OCI-LY1 (cell line): Measurements from ENCODE around the gene CRTC1.

Experiments
- H2AFZ ChIP-seq: fragments of 200-600 bp; sonication (generic), shearing (Covaris generic); 2 replicates; pipeline ENCODE4 v1.6.0; 2014; ENCODE audit warnings: antibody characterized with exemption, mild to moderate bottlenecking, low read length
- H3F3A ChIP-seq: fragments of 200-600 bp; sonication (generic), shearing (Covaris generic); 2 replicates; pipeline ENCODE4 v1.6.0; 2014; ENCODE audit warnings: mild to moderate bottlenecking, antibody characterized with exemption, low read length, moderate library complexity; ENCODE audit not compliant: insufficient read depth
- H3K27ac ChIP-seq: fragments of 200-600 bp; sonication (generic); 2 replicates; pipeline ENCODE4 v1.5.1; 2014; ENCODE audit warnings: low read length, mixed run types, mild to moderate bottlenecking, low read depth; ENCODE audit not compliant: poor library complexity, severe bottlenecking
- H3K27me3 ChIP-seq: fragments of 200-600 bp; sonication (generic); 2 replicates; pipeline ENCODE4 v1.6.0; 2014; ENCODE audit warnings: antibody characterized with exemption, mild to moderate bottlenecking, low read length, moderate library complexity; ENCODE audit not compliant: insufficient read depth
- H3K36me3 ChIP-seq: fragments of 200-600 bp; sonication (generic); 2 replicates; pipeline ENCODE4 v1.6.1; 2014; ENCODE audit warnings: mild to moderate bottlenecking, antibody characterized with exemption, low read length, moderate library complexity, mixed read lengths; ENCODE audit not compliant: insufficient read depth
- H3K4me1 ChIP-seq: fragments of 200-600 bp; sonication (generic); 2 replicates; pipeline ENCODE4 v1.5.1; 2014; ENCODE audit warnings: mild to moderate bottlenecking, low read length, moderate library complexity; ENCODE audit not compliant: insufficient read depth, severe bottlenecking
- H3K4me2 ChIP-seq: fragments of 200-600 bp; sonication (generic), shearing (Covaris generic); 2 replicates; pipeline ENCODE4 v1.6.1; 2014; ENCODE audit warnings: low read length
- H3K4me3 ChIP-seq: fragments of 200-600 bp; sonication (generic); 2 replicates; pipeline ENCODE4 v1.5.1; 2014; ENCODE audit warnings: low read length, low read depth, mild to moderate bottlenecking, mixed read lengths; ENCODE audit not compliant: poor library complexity, severe bottlenecking
- H3K79me2 ChIP-seq: fragments of 200-600 bp; shearing (Covaris generic); 2 replicates; pipeline ENCODE4 v1.6.1; 2016; ENCODE audit warnings: mixed run types, low read length, mixed read lengths; ENCODE audit not compliant: insufficient read depth
- H3K9ac ChIP-seq: fragments of 200-600 bp; sonication (generic), shearing (Covaris generic); 2 replicates; pipeline ENCODE4 v1.6.1; 2014; ENCODE audit warnings: mild to moderate bottlenecking, low read length, mixed read lengths
- H3K9me2 ChIP-seq: fragments of 200-600 bp; sonication (generic), shearing (Covaris generic); 2 replicates; pipeline ENCODE4 v1.6.1; 2014; ENCODE audit warnings: low read depth, mild to moderate bottlenecking, low read length, mixed read lengths
- H3K9me3 ChIP-seq: fragments of 200-600 bp; shearing (Covaris generic); 2 replicates; pipeline ENCODE4 v1.6.1; 2014; ENCODE audit warnings: low read length, mixed read lengths
- H4K20me1 ChIP-seq: fragments of 200-600 bp; sonication (generic), shearing (Covaris generic); 2 replicates; pipeline ENCODE4 v1.6.0; 2016; ENCODE audit warnings: mild to moderate bottlenecking, low read length; ENCODE audit not compliant: insufficient read depth
- EZH2 ChIP-seq: fragments of 200-600 bp; sonication (generic), shearing (Covaris generic); IDR thresholded peaks from 2 replicates; pipeline ENCODE4 v1.8.0; 2017; ENCODE audit warnings: borderline replicate concordance, mixed run types, mild to moderate bottlenecking, antibody characterized with exemption, low read length, moderate library complexity, mixed read lengths
- TF ChIP-seq, protein P1 (sequence below): fragments of 200-600 bp; sonication (generic), shearing (Covaris generic); IDR thresholded peaks from 2 replicates; pipeline ENCODE4 v1.5.1; 2017; ENCODE audit warnings: mild to moderate bottlenecking, antibody characterized with exemption, low read length, moderate library complexity, mixed read lengths

Gene CRTC1

GRCh38 chr19:18790566-18791314 is 107.3 kb downstream of the CRTC1 start, which contains the start of gene COMP:
COMP (minus strand) TSS chr19:18791305; CDS start chr19:18791269, 36 bp downstream.
- TF ChIP-seq, protein P1, sequence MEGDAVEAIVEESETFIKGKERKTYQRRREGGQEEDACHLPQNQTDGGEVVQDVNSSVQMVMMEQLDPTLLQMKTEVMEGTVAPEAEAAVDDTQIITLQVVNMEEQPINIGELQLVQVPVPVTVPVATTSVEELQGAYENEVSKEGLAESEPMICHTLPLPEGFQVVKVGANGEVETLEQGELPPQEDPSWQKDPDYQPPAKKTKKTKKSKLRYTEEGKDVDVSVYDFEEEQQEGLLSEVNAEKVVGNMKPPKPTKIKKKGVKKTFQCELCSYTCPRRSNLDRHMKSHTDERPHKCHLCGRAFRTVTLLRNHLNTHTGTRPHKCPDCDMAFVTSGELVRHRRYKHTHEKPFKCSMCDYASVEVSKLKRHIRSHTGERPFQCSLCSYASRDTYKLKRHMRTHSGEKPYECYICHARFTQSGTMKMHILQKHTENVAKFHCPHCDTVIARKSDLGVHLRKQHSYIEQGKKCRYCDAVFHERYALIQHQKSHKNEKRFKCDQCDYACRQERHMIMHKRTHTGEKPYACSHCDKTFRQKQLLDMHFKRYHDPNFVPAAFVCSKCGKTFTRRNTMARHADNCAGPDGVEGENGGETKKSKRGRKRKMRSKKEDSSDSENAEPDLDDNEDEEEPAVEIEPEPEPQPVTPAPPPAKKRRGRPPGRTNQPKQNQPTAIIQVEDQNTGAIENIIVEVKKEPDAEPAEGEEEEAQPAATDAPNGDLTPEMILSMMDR, result no peak
- TF ChIP-seq EZH2, result no peak
- Histone ChIP-seq H3K79me2 (no peaks in the 10 kb centered on the region), H3K9ac (no peak within 1 kb of the TSS), H3K4me2 (no peak within 1 kb of the TSS), H3K9me3 (no peaks in the 10 kb centered on the region), H3K27me3 (peaks cover 7% of the 10 kb centered on the region; the same call in 1 of the 2 replicates), H3K9me2 (no peaks in the 10 kb centered on the region), H3K4me3 (no peak within 1 kb of the TSS), H3K27ac (no peak within 1 kb of the TSS), H3K36me3 (no peaks in the 10 kb centered on the region), H4K20me1 (no peaks in the 10 kb centered on the region), H3F3A (no peaks in the 10 kb centered on the region), H3K4me1 (no peaks in the 10 kb centered on the region), H2AFZ (no peak within 1 kb of the TSS)

GRCh38 chr19:18791315-18791678 is 107.8 kb downstream of the CRTC1 start:
- H3K9me3 ChIP-seq, result no peaks in the 10 kb centered on the region
- H2AFZ ChIP-seq, result no peak overlapping the region
- no peaks in the 10 kb centered on the region for H3K4me1 ChIP-seq
- no peak overlapping the region for H3K27ac ChIP-seq
- TF ChIP-seq, protein P1, result no peak
- no peak for TF ChIP-seq EZH2
- no peaks in the 10 kb centered on the region for H4K20me1 ChIP-seq
- H3K4me3 ChIP-seq, result no peak overlapping the region
- H3K9me2 ChIP-seq, result no peaks in the 10 kb centered on the region
- no peak overlapping the region for H3K4me2 ChIP-seq
- H3F3A ChIP-seq, result no peaks in the 10 kb centered on the region
- H3K36me3 ChIP-seq, result no peaks in the 10 kb centered on the region
- peaks cover 7% of the 10 kb centered on the region; the same call in 1 of the 2 replicates for H3K27me3 ChIP-seq
- no peak overlapping the region for H3K9ac ChIP-seq
- no peaks in the 10 kb centered on the region for H3K79me2 ChIP-seq

- H3K9me2 ChIP-seq, result no peaks in the 10 kb centered on the region
- H3K36me3 ChIP-seq, result no peaks in the 10 kb centered on the region
- H2AFZ ChIP-seq, result no peak overlapping the region
- no peaks in the 10 kb centered on the region for H3K4me1 ChIP-seq
- H3F3A ChIP-seq, result no peaks in the 10 kb centered on the region
- no peaks in the 10 kb centered on the region for H3K9me3 ChIP-seq
- no peaks in the 10 kb centered on the region for H3K79me2 ChIP-seq
- no peak overlapping the region for H3K9ac ChIP-seq
- H3K4me3 ChIP-seq, result no peak overlapping the region
- no peak for TF ChIP-seq EZH2
- TF ChIP-seq, protein P1, result no peak
- peaks cover 7% of the 10 kb centered on the region; the same call in 1 of the 2 replicates for H3K27me3 ChIP-seq
- H3K27ac ChIP-seq, result no peak overlapping the region
- H4K20me1 ChIP-seq, result no peaks in the 10 kb centered on the region
- H3K4me2 ChIP-seq, result no peak overlapping the region
Observed at GRCh38 chr19:18792661-18793060, 109.2 kb downstream of the CRTC1 start.
